SK-N-SH (cell line): ENCODE results near the gene SPC25. TPM values are rescaled to one million over a fixed set of nuclear protein-coding genes. Genes with fewer than 3 reads are reported as not detected.

Experiments
- CTCF ChIA-PET: fragments of 300-600, 350-600 bp; formaldehyde crosslinking; extraction: SDS; loops from one replicate; lab custom pipeline; 2021; lab: Yijun Ruan, JAX
- POLR2A ChIA-PET: fragments of 350-600 bp; sonication (Branson Sonifier 250); formaldehyde crosslinking; extraction: SDS; loops from one replicate; lab custom pipeline; 2020; ENCODE audit warnings: antibody characterized with exemption, inconsistent platforms; lab: Yijun Ruan, JAX
- DNase-seq: peaks from one replicate; pipeline ENCODE4 v3.0.0; 2012
- H2AFZ ChIP-seq: fragments of 200-600 bp; sonication (generic); 2 replicates; pipeline ENCODE4 v1.8.1; 2016; ENCODE audit warnings: antibody characterized with exemption, mild to moderate bottlenecking, low read depth
- H3F3A ChIP-seq: fragments of 200-600 bp; sonication (generic); replicated peaks from 2 replicates; pipeline ENCODE3; 2016; ENCODE audit warnings: antibody characterized with exemption, mild to moderate bottlenecking; ENCODE audit not compliant: insufficient read depth
- H3K27ac ChIP-seq, 2 experiments: fragments of 200-500 bp in 1 of 2; fragments of 200-600 bp in 1 of 2; sonication (Bioruptor generic) in 1 of 2; sonication (generic), shearing (Covaris generic) in 1 of 2; 2 replicates each; pipeline versions ENCODE4 v1.5.1 to v1.6.1; 2014 to 2016; ENCODE audit warnings: low read depth in 2 of 2, inconsistent platforms in 1 of 2, low read length in 1 of 2, mild to moderate bottlenecking in 1 of 2, mixed read lengths in 1 of 2
- H3K27me3 ChIP-seq: fragments of 200-600 bp; sonication (generic), shearing (Covaris generic); 2 replicates; pipeline ENCODE4 v1.6.1; 2016; ENCODE audit warnings: mixed run types; ENCODE audit not compliant: insufficient read depth
- H3K36me3 ChIP-seq, 2 experiments: fragments of 200-500 bp in 1 of 2; fragments of 200-600 bp in 1 of 2; sonication (Bioruptor generic) in 1 of 2; sonication (generic) in 1 of 2; replicated peaks in 1 of 2; 2 replicates each; pipeline versions ENCODE3 to v1.5.1; 2014 to 2016; ENCODE audit warnings: low read length in 1 of 2, mild to moderate bottlenecking in 1 of 2; ENCODE audit not compliant: insufficient read depth in 2 of 2, control insufficient read depth in 1 of 2
- H3K4me1 ChIP-seq, 2 experiments: fragments of 200-500 bp in 1 of 2; fragments of 200-600 bp in 1 of 2; sonication (Bioruptor generic) in 1 of 2; sonication (generic), shearing (Covaris generic) in 1 of 2; 2 replicates each; pipeline versions ENCODE4 v1.5.1 to v1.6.1; 2014 to 2016; ENCODE audit warnings: low read depth in 1 of 2, low read length in 1 of 2, mixed run types in 1 of 2; ENCODE audit not compliant: insufficient read depth in 2 of 2, control insufficient read depth in 1 of 2
- H3K4me2 ChIP-seq: fragments of 200-600 bp; sonication (generic), shearing (Covaris generic); 2 replicates; pipeline ENCODE4 v1.6.1; 2017; ENCODE audit warnings: mixed run types
- H3K4me3 ChIP-seq, 2 experiments: fragments of 200-500 bp in 1 of 2; fragments of 200-600 bp in 1 of 2; sonication (Bioruptor generic) in 1 of 2; sonication (generic), shearing (Covaris generic) in 1 of 2; 2 replicates each; pipeline versions ENCODE4 v1.5.1 to v1.8.1; 2014 to 2016; ENCODE audit warnings: low read depth in 2 of 2, inconsistent platforms in 1 of 2, low read length in 1 of 2, mild to moderate bottlenecking in 1 of 2, mixed read lengths in 1 of 2, moderate library complexity in 1 of 2
- H3K79me2 ChIP-seq: fragments of 200-600 bp; sonication (generic); 2 replicates; pipeline ENCODE4 v1.8.1; 2017; ENCODE audit warnings: mild to moderate bottlenecking; ENCODE audit not compliant: insufficient read depth
- H3K9ac ChIP-seq: fragments of 200-600 bp; sonication (generic); 2 replicates; pipeline ENCODE4 v1.6.1; 2017; ENCODE audit warnings: mixed run types
- H3K9me2 ChIP-seq: fragments of 200-600 bp; sonication (generic); 2 replicates; pipeline ENCODE4 v1.6.1; 2017; ENCODE audit warnings: mixed run types
- H3K9me3 ChIP-seq: fragments of 200-600 bp; sonication (generic); 2 replicates; pipeline ENCODE4 v1.6.1; 2017; ENCODE audit warnings: mixed run types, mild to moderate bottlenecking, moderate library complexity
- H4K20me1 ChIP-seq: fragments of 200-600 bp; sonication (generic); 2 replicates; pipeline ENCODE4 v1.6.1; 2017; ENCODE audit warnings: mild to moderate bottlenecking, mixed run types; ENCODE audit not compliant: insufficient read depth
- CHD2 ChIP-seq: fragments of 150-350 bp; IDR thresholded peaks from 2 replicates; pipeline ENCODE4 v1.6.1; 2018; ENCODE audit warnings: low read length; ENCODE audit not compliant: partially characterized antibody
- EP300 ChIP-seq, 2 experiments: IDR thresholded peaks; 2 replicates each; pipeline versions ENCODE4 v1.4.0 to v1.6.1; 2012; ENCODE audit warnings: borderline replicate concordance in 1 of 2, low read depth in 1 of 2, low read length in 1 of 2
- FOXJ3 ChIP-seq: sonication (generic); formaldehyde crosslinking; IDR thresholded peaks from 2 replicates; pipeline ENCODE4 v1.5.1; 2020; ENCODE audit warnings: mild to moderate bottlenecking, missing genetic modification reagents
- NFIC ChIP-seq: IDR thresholded peaks from 2 replicates; pipeline ENCODE4 v1.4.0; 2012; ENCODE audit warnings: borderline replicate concordance
- TAF1 ChIP-seq: IDR thresholded peaks from 2 replicates; pipeline ENCODE4 v1.6.1; 2012; ENCODE audit warnings: low read depth, mild to moderate bottlenecking, low read length, moderate library complexity, borderline replicate concordance
- TCF12 ChIP-seq: IDR thresholded peaks from 2 replicates; pipeline ENCODE4 v1.4.0; 2012
- USF1 ChIP-seq: IDR thresholded peaks from 2 replicates; pipeline ENCODE4 v1.4.0; 2012; ENCODE audit warnings: low read depth, borderline replicate concordance
- WGBS: methylation state at CpG from one replicate; pipeline ENCODE4 v1.1.6; 2017; ENCODE audit warnings: low lambda C conversion rate; 5-methylcytosine and 5-hydroxymethylcytosine counted together
- polyA plus RNA-seq, 3 experiments: library from polyadenylated mRNA; depleted of rRNA; stranded (reverse); fragments of >200 nt; gene quantifications; 2 replicates each; pipeline ENCODE4 v1.2.3, GENCODE V29; 2012
- TF ChIP-seq, protein P1 (sequence below): fragments of 150-350 bp; IDR thresholded peaks from 2 replicates; pipeline ENCODE4 v1.6.1; 2016; ENCODE audit warnings: mild to moderate bottlenecking, low read depth, low read length

The SPC25 gene
- polyA plus RNA-seq, 1 of the 3 experiments (the other 2 are of a cell fraction), result 4.8 TPM

- no peaks in the 10 kb centered on the region for H3K27me3 ChIP-seq
Measured at GRCh38 chr2:168821577-168821976, 68.7 kb downstream of the SPC25 start.

More at GRCh38 chr2:168821577-168821976, 68.7 kb downstream of the SPC25 start:
- DNase-seq, result no peak
- Histone ChIP-seq H3K9ac (no peak overlapping the region), H3K36me3 (no peaks in the 10 kb centered on the region), H3K4me3 (no peak overlapping the region), H3K79me2 (no peaks in the 10 kb centered on the region), H3K4me2 (no peak overlapping the region), H3K27ac (no peak overlapping the region), H3K4me1 (peaks cover 0 to 5% of the 10 kb centered on the region in 2 experiments; a peak in 1 of 4 replicates), H4K20me1 (no peaks in the 10 kb centered on the region), H3F3A (no peaks in the 10 kb centered on the region), H3K9me3 (no peaks in the 10 kb centered on the region), H3K9me2 (no peaks in the 10 kb centered on the region), H2AFZ (no peak overlapping the region)
- CTCF ChIA-PET, result interaction anchor here (1.1 kb wide), 1 partner anchor 19 kb away, joined by 4 read pairs; no protein-coding TSS in a partner anchor
- 82% methylated on average over 8 of the region's 8 CpGs for WGBS
- TF ChIP-seq USF1 (no peak), TCF12 (no peak), FOXJ3 (CRISPR knock-in tag) (no peak), EP300 (IDR thresholded peaks at IDR 0.05; ENCODE audit: borderline replicate concordance in 1 of 2, low read depth in 1 of 2, low read length in 1 of 2) (no peak), TAF1 (no peak), NFIC (no peak), CHD2 (no peak)
- TF ChIP-seq, protein P1, sequence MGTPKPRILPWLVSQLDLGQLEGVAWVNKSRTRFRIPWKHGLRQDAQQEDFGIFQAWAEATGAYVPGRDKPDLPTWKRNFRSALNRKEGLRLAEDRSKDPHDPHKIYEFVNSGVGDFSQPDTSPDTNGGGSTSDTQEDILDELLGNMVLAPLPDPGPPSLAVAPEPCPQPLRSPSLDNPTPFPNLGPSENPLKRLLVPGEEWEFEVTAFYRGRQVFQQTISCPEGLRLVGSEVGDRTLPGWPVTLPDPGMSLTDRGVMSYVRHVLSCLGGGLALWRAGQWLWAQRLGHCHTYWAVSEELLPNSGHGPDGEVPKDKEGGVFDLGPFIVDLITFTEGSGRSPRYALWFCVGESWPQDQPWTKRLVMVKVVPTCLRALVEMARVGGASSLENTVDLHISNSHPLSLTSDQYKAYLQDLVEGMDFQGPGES, result no peak
- POLR2A ChIA-PET, result no interaction called here

Other genes starting within 250 kb of the SPC25 start
- gene NOSTRIN, start 87.8 kb downstream of the SPC25 start, polyA plus RNA-seq (2012; rRNA removed), result not detected in 2 replicates
- not detected in 2 replicates for gene G6PC2, start 10.9 kb upstream of the SPC25 start, polyA plus RNA-seq (2012; rRNA removed)
- gene ABCB11, start 140.9 kb upstream of the SPC25 start, polyA plus RNA-seq (2012; rRNA removed), result not detected in 2 replicates
- gene DHRS9, start 179.1 kb upstream of the SPC25 start, polyA plus RNA-seq (2012; rRNA removed), result not detected in 2 replicates